GM23338 (cell line): ENCODE data around the gene LRWD1. TPM values are rescaled to one million over a fixed set of nuclear protein-coding genes. Genes with fewer than 3 reads are reported as not detected.

ENCODE experiments used
- ATAC-seq: fragments of 200-7000 bp; cut with Tn5 transposase; 3 replicates; pipeline ENCODE4 v1.9.1; 2020
- DNase-seq: peaks from one replicate; pipeline ENCODE4 v3.0.0-alpha.2; 2015; ENCODE audit warnings: low spot score
- H2AFZ ChIP-seq: fragments of 200-600 bp; sonication (generic); 2 replicates; pipeline ENCODE4 v1.8.0; 2016; ENCODE audit warnings: antibody characterized with exemption, mild to moderate bottlenecking, moderate library complexity
- H3F3A ChIP-seq: fragments of 200-600 bp; sonication (generic); replicated peaks from 2 replicates; pipeline ENCODE4 v1.8.0; 2017; ENCODE audit warnings: antibody characterized with exemption, mixed run types, low read depth
- H3K27ac ChIP-seq: fragments of 200-600 bp; sonication (generic); 2 replicates; pipeline ENCODE4 v1.6.1; 2016; ENCODE audit warnings: low read depth
- H3K27me3 ChIP-seq: fragments of 200-600 bp; sonication (generic); 2 replicates; pipeline ENCODE4 v1.8.0; 2016; ENCODE audit warnings: mild to moderate bottlenecking, mixed run types, moderate library complexity; ENCODE audit not compliant: insufficient read depth
- H3K36me3 ChIP-seq: fragments of 200-600 bp; sonication (generic); 2 replicates; pipeline ENCODE4 v1.8.0; 2016; ENCODE audit warnings: mild to moderate bottlenecking; ENCODE audit not compliant: insufficient read depth
- H3K4me1 ChIP-seq: fragments of 200-600 bp; sonication (generic); 2 replicates; pipeline ENCODE4 v1.8.0; 2016; ENCODE audit warnings: mild to moderate bottlenecking, moderate library complexity; ENCODE audit not compliant: insufficient read depth
- H3K4me2 ChIP-seq: fragments of 200-600 bp; sonication (generic); 2 replicates; pipeline ENCODE4 v1.7.1; 2017; ENCODE audit warnings: mixed run types
- H3K4me3 ChIP-seq: fragments of 200-600 bp; sonication (generic); 2 replicates; pipeline ENCODE4 v1.6.1; 2016; ENCODE audit warnings: mixed run types
- H3K79me2 ChIP-seq: fragments of 200-600 bp; sonication (generic); replicated peaks from 2 replicates; pipeline ENCODE4 v1.8.0; 2017; ENCODE audit warnings: mild to moderate bottlenecking; ENCODE audit not compliant: insufficient read depth
- H3K9me2 ChIP-seq: fragments of 200-600 bp; sonication (generic); 2 replicates; pipeline ENCODE4 v1.8.0; 2017; ENCODE audit not compliant: insufficient read depth
- H4K20me1 ChIP-seq: fragments of 200-600 bp; sonication (generic); replicated peaks from 2 replicates; pipeline ENCODE4 v1.8.0; 2017; ENCODE audit warnings: mild to moderate bottlenecking; ENCODE audit not compliant: insufficient read depth
- H3K27ac Mint-ChIP-seq: 2 replicates; pipeline ENCODE4 v1.8.0; 2020; ENCODE audit warnings: inconsistent platforms, mild to moderate bottlenecking, moderate library complexity, mixed read lengths
- H3K27me3 Mint-ChIP-seq: 3 replicates; pipeline ENCODE4 v1.8.0; 2022; ENCODE audit warnings: low read depth, mild to moderate bottlenecking, moderate library complexity, mixed read lengths, inconsistent platforms; ENCODE audit not compliant: insufficient read depth, poor library complexity
- H3K36me3 Mint-ChIP-seq: 3 replicates; pipeline ENCODE4 v1.8.0; 2021; ENCODE audit warnings: low read depth, mild to moderate bottlenecking, inconsistent platforms, moderate library complexity, mixed read lengths
- H3K4me1 Mint-ChIP-seq: 3 replicates; pipeline ENCODE4 v1.8.0; 2020; ENCODE audit warnings: mild to moderate bottlenecking, inconsistent platforms, mixed read lengths
- H3K4me3 Mint-ChIP-seq: 3 replicates; pipeline ENCODE4 v1.8.0; 2021; ENCODE audit warnings: moderate library complexity, mild to moderate bottlenecking, inconsistent platforms, mixed read lengths
- H3K9me3 Mint-ChIP-seq: 3 replicates; pipeline ENCODE4 v1.8.0; 2020; ENCODE audit warnings: moderate library complexity, mild to moderate bottlenecking, inconsistent platforms, mixed read lengths
- CREB1 ChIP-seq: fragments of 250-450 bp; sonication (Bioruptor Pico); IDR thresholded peaks from 2 replicates; pipeline ENCODE4 v1.5.0; 2020; ENCODE audit warnings: low read depth, mild to moderate bottlenecking, moderate library complexity
- EZH2 ChIP-seq: fragments of 200-600 bp; sonication (generic); IDR thresholded peaks from one replicate; pipeline ENCODE4 v1.8.0; 2017; ENCODE audit warnings: antibody characterized with exemption, mild to moderate bottlenecking, low read depth; ENCODE audit not compliant: unreplicated experiment
- EZH2phosphoT487 ChIP-seq: fragments of 200-600 bp; sonication (generic); IDR thresholded peaks from one replicate; pipeline ENCODE4 v1.8.1; 2018; ENCODE audit warnings: antibody characterized with exemption; ENCODE audit not compliant: unreplicated experiment
- JUNB ChIP-seq: IDR thresholded peaks from one replicate; pipeline ENCODE4 v1.6.1; 2016; ENCODE audit warnings: antibody characterized with exemption; ENCODE audit not compliant: unreplicated experiment
- NANOG ChIP-seq: IDR thresholded peaks from 2 replicates; pipeline ENCODE4 v1.6.1; 2016; ENCODE audit warnings: antibody characterized with exemption, borderline replicate concordance
- POLR2AphosphoS5 ChIP-seq: IDR thresholded peaks from 2 replicates; pipeline ENCODE4 v1.6.1; 2016; ENCODE audit warnings: antibody characterized with exemption, low read depth
- STAT1 ChIP-seq: IDR thresholded peaks from one replicate; pipeline ENCODE4 v1.6.1; 2016; ENCODE audit warnings: antibody characterized with exemption; ENCODE audit not compliant: unreplicated experiment
- ZNF114 ChIP-seq: fragments of 250-450 bp; sonication (Bioruptor Pico); IDR thresholded peaks from 2 replicates; pipeline ENCODE4 v1.5.0; 2020; ENCODE audit warnings: mild to moderate bottlenecking, moderate library complexity
- ZNF331 ChIP-seq: fragments of 250-450 bp; sonication (Bioruptor Pico); IDR thresholded peaks from 2 replicates; pipeline ENCODE4 v1.5.0; 2020; ENCODE audit warnings: low read depth, mild to moderate bottlenecking, moderate library complexity
- polyA plus RNA-seq: library from polyadenylated mRNA; unstranded; fragments of >200 nt; fragmentation: Nextera tagmentation; extraction: Ambion mirVana; gene quantifications from 2 replicates; pipeline ENCODE4 v1.2.1, GENCODE V29; 2016
- total RNA-seq: library from RNA; depleted of rRNA; stranded (reverse); fragments of >200 nt; shearing (Covaris generic); gene quantifications from 2 replicates; pipeline ENCODE4 v1.2.3, GENCODE V29; 2014
- TF ChIP-seq, protein P1 (sequence below): IDR thresholded peaks from one replicate; pipeline ENCODE4 v1.6.1; 2018; ENCODE audit warnings: antibody characterized with exemption; ENCODE audit not compliant: unreplicated experiment
- TF ChIP-seq, protein P2 (sequence below): IDR thresholded peaks from 2 replicates; pipeline ENCODE4 v1.6.1; 2016; ENCODE audit warnings: antibody characterized with exemption
- TF ChIP-seq, protein P3 (sequence below), 2 experiments: fragments of 200-600 bp in 1 of 2; sonication (generic) in 1 of 2; conservative IDR thresholded peaks; 2 replicates each; pipeline versions ENCODE4 v1.5.1 to v1.6.1; 2016 to 2017; ENCODE audit warnings: antibody characterized with exemption in 2 of 2, low read depth in 2 of 2, mild to moderate bottlenecking in 2 of 2, moderate library complexity in 1 of 2
- TF ChIP-seq, protein P4 (sequence below): fragments of 250-450 bp; sonication (Bioruptor Pico); IDR thresholded peaks from 2 replicates; pipeline ENCODE4 v1.5.0; 2020; ENCODE audit warnings: mild to moderate bottlenecking, moderate library complexity

The LRWD1 gene
- total and polyA plus RNA-seq, 2 experiments from 2014 or later, result 24.0 to 55.2 TPM

DNA sequence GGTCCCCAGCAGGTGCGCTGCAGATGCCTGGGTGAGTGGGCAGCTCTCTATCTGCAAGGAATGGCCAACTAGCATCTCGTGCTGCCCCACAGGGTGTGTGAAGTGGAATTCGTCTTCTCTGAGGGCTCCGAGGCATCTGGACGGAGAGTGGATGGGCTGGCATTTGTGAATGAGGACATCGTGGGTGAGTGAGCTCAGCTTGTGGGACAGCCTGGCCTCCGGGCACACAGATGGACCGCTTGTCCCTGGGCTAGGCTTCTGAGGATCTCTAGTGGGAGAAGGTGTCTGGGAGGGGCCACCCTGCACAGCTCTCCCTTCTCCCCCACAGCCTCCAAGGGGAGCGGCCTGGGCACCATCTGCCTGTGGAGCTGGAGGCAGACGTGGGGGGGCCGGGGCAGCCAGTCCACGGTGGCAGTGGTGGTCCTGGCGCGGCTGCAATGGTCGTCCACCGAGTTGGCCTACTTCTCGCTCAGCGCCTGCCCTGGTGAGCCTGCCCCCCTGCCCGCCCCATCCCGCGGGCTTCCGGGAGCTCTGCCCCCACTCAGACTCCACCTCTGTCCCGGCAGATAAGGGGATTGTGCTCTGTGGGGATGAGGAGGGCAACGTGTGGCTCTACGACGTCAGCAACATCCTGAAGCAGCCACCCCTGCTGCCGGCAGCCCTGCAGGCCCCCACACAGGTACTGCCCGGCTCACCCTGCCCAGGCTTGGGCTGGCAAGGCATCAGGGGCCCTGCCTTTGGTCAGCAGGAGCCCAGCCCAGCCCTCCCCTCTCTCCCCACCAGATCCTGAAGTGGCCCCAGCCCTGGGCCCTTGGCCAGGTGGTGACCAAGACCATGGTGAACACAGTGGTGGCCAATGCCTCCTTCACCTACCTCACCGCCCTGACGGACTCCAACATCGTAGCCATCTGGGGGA is 7.6 kb downstream of the LRWD1 start:
- Mint-ChIP-seq H3K9me3 (no peaks in the 10 kb centered on the region), H3K4me3 (no peak overlapping the region; the same call in 2 of the 3 replicates), H3K4me1 (no peaks in the 10 kb centered on the region), H3K27ac (no peak overlapping the region), H3K27me3 (peaks cover 13% of the 10 kb centered on the region), H3K36me3 (peaks cover 13% of the 10 kb centered on the region)
- DNase-seq, result no peak
- H3K79me2 ChIP-seq, result no peaks in the 10 kb centered on the region
- H3K27ac ChIP-seq, result no peak overlapping the region
- H3K27me3 ChIP-seq, result no peaks in the 10 kb centered on the region
- H3K4me3 ChIP-seq, result no peak overlapping the region
- peaks cover 4% of the 10 kb centered on the region; the same call in 1 of the 2 replicates for H4K20me1 ChIP-seq
- no peak for ATAC-seq
- no peak for TF ChIP-seq EZH2phosphoT487
- TF ChIP-seq, protein P1, sequence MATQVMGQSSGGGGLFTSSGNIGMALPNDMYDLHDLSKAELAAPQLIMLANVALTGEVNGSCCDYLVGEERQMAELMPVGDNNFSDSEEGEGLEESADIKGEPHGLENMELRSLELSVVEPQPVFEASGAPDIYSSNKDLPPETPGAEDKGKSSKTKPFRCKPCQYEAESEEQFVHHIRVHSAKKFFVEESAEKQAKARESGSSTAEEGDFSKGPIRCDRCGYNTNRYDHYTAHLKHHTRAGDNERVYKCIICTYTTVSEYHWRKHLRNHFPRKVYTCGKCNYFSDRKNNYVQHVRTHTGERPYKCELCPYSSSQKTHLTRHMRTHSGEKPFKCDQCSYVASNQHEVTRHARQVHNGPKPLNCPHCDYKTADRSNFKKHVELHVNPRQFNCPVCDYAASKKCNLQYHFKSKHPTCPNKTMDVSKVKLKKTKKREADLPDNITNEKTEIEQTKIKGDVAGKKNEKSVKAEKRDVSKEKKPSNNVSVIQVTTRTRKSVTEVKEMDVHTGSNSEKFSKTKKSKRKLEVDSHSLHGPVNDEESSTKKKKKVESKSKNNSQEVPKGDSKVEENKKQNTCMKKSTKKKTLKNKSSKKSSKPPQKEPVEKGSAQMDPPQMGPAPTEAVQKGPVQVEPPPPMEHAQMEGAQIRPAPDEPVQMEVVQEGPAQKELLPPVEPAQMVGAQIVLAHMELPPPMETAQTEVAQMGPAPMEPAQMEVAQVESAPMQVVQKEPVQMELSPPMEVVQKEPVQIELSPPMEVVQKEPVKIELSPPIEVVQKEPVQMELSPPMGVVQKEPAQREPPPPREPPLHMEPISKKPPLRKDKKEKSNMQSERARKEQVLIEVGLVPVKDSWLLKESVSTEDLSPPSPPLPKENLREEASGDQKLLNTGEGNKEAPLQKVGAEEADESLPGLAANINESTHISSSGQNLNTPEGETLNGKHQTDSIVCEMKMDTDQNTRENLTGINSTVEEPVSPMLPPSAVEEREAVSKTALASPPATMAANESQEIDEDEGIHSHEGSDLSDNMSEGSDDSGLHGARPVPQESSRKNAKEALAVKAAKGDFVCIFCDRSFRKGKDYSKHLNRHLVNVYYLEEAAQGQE, result no peak
- TF ChIP-seq, protein P2, sequence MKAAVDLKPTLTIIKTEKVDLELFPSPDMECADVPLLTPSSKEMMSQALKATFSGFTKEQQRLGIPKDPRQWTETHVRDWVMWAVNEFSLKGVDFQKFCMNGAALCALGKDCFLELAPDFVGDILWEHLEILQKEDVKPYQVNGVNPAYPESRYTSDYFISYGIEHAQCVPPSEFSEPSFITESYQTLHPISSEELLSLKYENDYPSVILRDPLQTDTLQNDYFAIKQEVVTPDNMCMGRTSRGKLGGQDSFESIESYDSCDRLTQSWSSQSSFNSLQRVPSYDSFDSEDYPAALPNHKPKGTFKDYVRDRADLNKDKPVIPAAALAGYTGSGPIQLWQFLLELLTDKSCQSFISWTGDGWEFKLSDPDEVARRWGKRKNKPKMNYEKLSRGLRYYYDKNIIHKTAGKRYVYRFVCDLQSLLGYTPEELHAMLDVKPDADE, result no peak
- TF ChIP-seq, protein P3, sequence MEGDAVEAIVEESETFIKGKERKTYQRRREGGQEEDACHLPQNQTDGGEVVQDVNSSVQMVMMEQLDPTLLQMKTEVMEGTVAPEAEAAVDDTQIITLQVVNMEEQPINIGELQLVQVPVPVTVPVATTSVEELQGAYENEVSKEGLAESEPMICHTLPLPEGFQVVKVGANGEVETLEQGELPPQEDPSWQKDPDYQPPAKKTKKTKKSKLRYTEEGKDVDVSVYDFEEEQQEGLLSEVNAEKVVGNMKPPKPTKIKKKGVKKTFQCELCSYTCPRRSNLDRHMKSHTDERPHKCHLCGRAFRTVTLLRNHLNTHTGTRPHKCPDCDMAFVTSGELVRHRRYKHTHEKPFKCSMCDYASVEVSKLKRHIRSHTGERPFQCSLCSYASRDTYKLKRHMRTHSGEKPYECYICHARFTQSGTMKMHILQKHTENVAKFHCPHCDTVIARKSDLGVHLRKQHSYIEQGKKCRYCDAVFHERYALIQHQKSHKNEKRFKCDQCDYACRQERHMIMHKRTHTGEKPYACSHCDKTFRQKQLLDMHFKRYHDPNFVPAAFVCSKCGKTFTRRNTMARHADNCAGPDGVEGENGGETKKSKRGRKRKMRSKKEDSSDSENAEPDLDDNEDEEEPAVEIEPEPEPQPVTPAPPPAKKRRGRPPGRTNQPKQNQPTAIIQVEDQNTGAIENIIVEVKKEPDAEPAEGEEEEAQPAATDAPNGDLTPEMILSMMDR (conservative IDR thresholded peaks at IDR 0.05; ENCODE audit: low read depth in 2 of 2), result no peak
- no peak for TF ChIP-seq EZH2
- TF ChIP-seq, protein P4, sequence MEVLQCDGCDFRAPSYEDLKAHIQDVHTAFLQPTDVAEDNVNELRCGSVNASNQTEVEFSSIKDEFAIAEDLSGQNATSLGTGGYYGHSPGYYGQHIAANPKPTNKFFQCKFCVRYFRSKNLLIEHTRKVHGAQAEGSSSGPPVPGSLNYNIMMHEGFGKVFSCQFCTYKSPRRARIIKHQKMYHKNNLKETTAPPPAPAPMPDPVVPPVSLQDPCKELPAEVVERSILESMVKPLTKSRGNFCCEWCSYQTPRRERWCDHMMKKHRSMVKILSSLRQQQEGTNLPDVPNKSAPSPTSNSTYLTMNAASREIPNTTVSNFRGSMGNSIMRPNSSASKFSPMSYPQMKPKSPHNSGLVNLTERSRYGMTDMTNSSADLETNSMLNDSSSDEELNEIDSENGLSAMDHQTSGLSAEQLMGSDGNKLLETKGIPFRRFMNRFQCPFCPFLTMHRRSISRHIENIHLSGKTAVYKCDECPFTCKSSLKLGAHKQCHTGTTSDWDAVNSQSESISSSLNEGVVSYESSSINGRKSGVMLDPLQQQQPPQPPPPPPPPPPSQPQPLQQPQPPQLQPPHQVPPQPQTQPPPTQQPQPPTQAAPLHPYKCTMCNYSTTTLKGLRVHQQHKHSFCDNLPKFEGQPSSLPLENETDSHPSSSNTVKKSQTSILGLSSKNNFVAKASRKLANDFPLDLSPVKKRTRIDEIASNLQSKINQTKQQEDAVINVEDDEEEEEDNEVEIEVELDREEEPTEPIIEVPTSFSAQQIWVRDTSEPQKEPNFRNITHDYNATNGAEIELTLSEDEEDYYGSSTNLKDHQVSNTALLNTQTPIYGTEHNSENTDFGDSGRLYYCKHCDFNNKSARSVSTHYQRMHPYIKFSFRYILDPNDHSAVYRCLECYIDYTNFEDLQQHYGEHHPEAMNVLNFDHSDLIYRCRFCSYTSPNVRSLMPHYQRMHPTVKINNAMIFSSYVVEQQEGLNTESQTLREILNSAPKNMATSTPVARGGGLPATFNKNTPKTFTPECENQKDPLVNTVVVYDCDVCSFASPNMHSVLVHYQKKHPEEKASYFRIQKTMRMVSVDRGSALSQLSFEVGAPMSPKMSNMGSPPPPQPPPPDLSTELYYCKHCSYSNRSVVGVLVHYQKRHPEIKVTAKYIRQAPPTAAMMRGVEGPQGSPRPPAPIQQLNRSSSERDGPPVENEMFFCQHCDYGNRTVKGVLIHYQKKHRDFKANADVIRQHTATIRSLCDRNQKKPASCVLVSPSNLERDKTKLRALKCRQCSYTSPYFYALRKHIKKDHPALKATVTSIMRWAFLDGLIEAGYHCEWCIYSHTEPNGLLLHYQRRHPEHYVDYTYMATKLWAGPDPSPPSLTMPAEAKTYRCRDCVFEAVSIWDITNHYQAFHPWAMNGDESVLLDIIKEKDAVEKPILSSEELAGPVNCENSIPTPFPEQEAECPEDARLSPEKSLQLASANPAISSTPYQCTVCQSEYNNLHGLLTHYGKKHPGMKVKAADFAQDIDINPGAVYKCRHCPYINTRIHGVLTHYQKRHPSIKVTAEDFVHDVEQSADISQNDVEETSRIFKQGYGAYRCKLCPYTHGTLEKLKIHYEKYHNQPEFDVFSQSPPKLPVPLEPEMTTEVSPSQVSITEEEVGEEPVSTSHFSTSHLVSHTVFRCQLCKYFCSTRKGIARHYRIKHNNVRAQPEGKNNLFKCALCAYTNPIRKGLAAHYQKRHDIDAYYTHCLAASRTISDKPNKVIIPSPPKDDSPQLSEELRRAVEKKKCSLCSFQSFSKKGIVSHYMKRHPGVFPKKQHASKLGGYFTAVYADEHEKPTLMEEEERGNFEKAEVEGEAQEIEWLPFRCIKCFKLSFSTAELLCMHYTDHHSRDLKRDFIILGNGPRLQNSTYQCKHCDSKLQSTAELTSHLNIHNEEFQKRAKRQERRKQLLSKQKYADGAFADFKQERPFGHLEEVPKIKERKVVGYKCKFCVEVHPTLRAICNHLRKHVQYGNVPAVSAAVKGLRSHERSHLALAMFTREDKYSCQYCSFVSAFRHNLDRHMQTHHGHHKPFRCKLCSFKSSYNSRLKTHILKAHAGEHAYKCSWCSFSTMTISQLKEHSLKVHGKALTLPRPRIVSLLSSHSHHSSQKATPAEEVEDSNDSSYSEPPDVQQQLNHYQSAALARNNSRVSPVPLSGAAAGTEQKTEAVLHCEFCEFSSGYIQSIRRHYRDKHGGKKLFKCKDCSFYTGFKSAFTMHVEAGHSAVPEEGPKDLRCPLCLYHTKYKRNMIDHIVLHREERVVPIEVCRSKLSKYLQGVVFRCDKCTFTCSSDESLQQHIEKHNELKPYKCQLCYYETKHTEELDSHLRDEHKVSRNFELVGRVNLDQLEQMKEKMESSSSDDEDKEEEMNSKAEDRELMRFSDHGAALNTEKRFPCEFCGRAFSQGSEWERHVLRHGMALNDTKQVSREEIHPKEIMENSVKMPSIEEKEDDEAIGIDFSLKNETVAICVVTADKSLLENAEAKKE (CRISPR knock-in tag), result no peak
- no peak for TF ChIP-seq ZNF114
- no peak for TF ChIP-seq STAT1
- no peak for TF ChIP-seq CREB1
- no peak for TF ChIP-seq JUNB
- no peak for TF ChIP-seq POLR2AphosphoS5
- TF ChIP-seq ZNF331, result no peak
- TF ChIP-seq NANOG, result no peak
- no peak overlapping the region for H3K4me2 ChIP-seq
- H3K36me3 ChIP-seq, result no peaks in the 10 kb centered on the region
- no peaks in the 10 kb centered on the region for H3K4me1 ChIP-seq
- no peaks in the 10 kb centered on the region for H3K9me2 ChIP-seq
- no peaks in the 10 kb centered on the region for H3F3A ChIP-seq
- no peak overlapping the region for H2AFZ ChIP-seq
